Pericardium fibroblast (primary cell): ENCODE results near the gene PPP3CB. TPM values are rescaled to one million over a fixed set of nuclear protein-coding genes. Genes with fewer than 3 reads are reported as not detected.

Experiments used
- total RNA-seq: library from RNA; depleted of rRNA; stranded (reverse); fragments of >200 nt; gene quantifications from 2 replicates; pipeline ENCODE4 v1.2.3, GENCODE V29; 2015

PPP3CB gene
- 17.9 and 25.8 TPM in 2 replicates for total RNA-seq

DNA sequence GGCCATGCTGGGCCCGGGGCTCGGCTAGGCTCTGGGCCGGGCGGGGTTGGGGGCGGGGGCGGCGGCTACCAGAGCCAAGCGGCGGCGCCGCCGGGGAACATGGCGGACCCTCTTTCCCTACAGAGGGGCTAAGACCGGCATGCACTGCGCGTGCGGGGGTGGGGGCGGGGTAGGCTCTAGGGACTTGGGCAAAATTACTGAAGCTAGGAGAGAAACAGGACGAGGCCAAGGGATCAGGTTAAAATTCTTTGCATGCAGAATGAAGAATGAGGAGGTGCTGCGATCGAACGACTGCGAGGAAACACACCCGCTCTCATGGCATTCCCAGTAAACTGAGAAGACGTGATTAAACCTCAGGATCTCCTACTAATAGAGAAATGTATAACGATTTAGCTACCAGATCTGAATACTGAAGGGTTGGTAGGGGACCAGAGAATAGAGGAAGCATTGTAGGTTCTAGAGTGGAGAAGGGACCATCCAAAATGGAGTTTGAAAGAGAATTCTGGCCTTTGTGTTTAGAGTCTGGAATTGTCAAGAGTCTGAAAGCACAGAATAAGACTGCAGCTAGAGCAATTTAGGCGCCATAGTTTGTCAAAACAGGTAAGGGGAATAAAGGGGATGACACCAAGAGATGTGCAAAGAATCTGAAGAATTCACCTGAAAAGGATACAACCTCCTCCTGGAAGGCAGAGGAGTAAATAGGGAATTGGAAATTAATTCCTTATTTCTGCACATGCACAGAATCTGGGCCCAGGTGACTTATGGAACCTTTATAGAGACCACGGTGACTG lies at the start of gene PPP3CB:
Gene PPP3CB (minus strand): TSS at position 141 of the 791 bp plus-strand sequence. CDS start 135 bp downstream, at position 6.

DNA sequence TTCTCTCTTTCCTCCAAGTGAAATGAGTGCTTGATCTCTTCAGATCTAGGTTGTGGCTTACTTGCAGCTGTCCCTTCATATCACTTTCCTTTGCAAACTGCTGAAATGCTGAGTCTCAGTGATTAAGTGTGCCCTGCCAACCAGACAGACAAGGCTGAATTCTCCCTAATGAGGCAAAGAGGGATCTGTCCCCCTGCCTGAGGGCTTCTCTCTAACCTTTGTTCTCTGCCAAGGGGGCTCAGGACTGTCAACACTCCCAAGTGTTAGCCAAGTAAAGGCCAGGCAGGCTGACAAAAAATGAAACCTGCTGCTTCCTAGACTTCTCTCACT lies 62.3 kb downstream of the PPP3CB start, which contains the start of gene MSS51:
Gene MSS51 (minus strand): TSS at position 24 of the 330 bp plus-strand sequence. CDS start 5,277 bp downstream, outside the sequence.

DNA sequence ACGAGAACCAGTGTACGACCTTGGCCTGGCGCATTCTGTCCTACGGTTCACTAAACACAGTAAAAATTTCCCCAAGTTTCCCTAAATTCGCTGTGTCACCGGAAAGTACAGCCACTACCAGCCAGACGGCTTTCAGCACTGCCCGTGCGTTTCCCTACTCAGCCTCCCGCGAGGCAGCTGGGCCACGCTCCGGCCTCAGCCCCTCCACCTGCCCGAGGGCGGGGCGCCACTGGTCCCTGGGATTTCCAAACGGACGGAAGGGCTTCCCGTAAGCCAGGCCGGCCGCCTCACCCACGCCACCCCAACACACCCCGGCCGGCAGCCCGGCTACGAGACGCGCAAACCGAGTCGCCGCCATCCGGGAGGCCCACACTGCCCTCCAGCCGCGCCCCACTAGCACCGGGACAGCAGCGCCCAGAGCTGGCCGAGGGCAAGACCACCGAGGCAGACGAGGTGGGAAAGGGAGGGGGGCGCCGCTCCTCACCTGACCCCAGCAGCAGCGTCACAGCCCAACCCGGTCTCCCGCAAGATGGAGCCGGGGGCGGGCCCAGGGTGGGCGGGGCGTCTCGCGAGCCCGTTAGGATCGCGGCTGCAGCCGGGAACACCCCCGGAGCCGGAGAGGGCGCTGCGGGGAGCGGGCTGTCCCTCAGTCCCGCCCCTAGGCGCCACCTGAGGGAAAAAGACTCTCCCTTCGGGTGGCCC lies 82.1 kb downstream of the PPP3CB start, which contains the start of gene ANXA7:
Gene ANXA7 (minus strand): TSS at position 531 of the 702 bp plus-strand sequence. CDS start 13,202 bp downstream, outside the sequence.

Other genes starting within 250 kb of the PPP3CB start
- gene DNAJC9, start 248.8 kb downstream of the PPP3CB start, total RNA-seq = 8.6 and 13.1 TPM in 2 replicates
- gene MRPS16, start 243.4 kb downstream of the PPP3CB start, total RNA-seq = 31.1 and 33.4 TPM in 2 replicates
- 0.23 and 0.94 TPM in 2 replicates for gene CFAP70, start 137.2 kb downstream of the PPP3CB start, total RNA-seq
- gene ANXA7, start 82.0 kb downstream of the PPP3CB start, total RNA-seq = 42.5 and 60.6 TPM in 2 replicates
- gene MSS51, start 62.5 kb downstream of the PPP3CB start, total RNA-seq = 0.09 and 0.35 TPM in 2 replicates
- 5.1 and 11.8 TPM in 2 replicates for gene USP54, start 95.3 kb upstream of the PPP3CB start, total RNA-seq
- not detected in 2 replicates for gene MYOZ1, start 145.4 kb upstream of the PPP3CB start, total RNA-seq
- gene SYNPO2L, start 160.0 kb upstream of the PPP3CB start, total RNA-seq = 0.68 and 0.93 TPM in 2 replicates
- gene AGAP5, start 202.1 kb upstream of the PPP3CB start, total RNA-seq = 1.5 and 3.5 TPM in 2 replicates
- 37.5 and 46.1 TPM in 2 replicates for gene SEC24C, start 248.3 kb upstream of the PPP3CB start, total RNA-seq